Stimulated activated CD4-positive, alpha-beta T cell treated with anti-CD3 and anti-CD28 coated beads, TNF-alpha, amount 100 ng/mL, for 1 hour (primary cell): ENCODE measurements around the gene NR3C2.

Source experiments
- DNase-seq, 3 donors: peaks; one replicate each; pipeline ENCODE4 v3.0.0-alpha.2; 2020; ENCODE audit warnings: low read depth in 3 of 3, low spot score in 1 of 3

NR3C2 gene

GRCh38 chr4:148057984-148058859 is 384.0 kb downstream of the NR3C2 start:
- DNase-seq, result no peak

- DNase-seq, result no peak
Observed at GRCh38 chr4:148057516-148057915, 384.7 kb downstream of the NR3C2 start.

GRCh38 chr4:148056879-148057278 is 385.3 kb downstream of the NR3C2 start:
- peak in 2 of 3 donors; percentile 17 to 19 for DNase-seq

GRCh38 chr4:148055844-148056243 is 386.4 kb downstream of the NR3C2 start:
- DNase-seq, result no peak

- DNase-seq, result no peak
Observed at GRCh38 chr4:148054275-148054674, 387.9 kb downstream of the NR3C2 start.

- no peak for DNase-seq
Observed at GRCh38 chr4:148053298-148054003, 388.8 kb downstream of the NR3C2 start.

GRCh38 chr4:148052448-148052847 is 389.8 kb downstream of the NR3C2 start:
- no peak for DNase-seq

- no peak for DNase-seq
Observed at GRCh38 chr4:148051403-148051802, 390.8 kb downstream of the NR3C2 start.

- DNase-seq, result no peak
Observed at GRCh38 chr4:148048598-148048997, 393.6 kb downstream of the NR3C2 start.

- DNase-seq, result no peak
Observed at GRCh38 chr4:148044912-148045352, 397.3 kb downstream of the NR3C2 start.

- no peak for DNase-seq
Observed at GRCh38 chr4:148044089-148044911, 397.9 kb downstream of the NR3C2 start.

- DNase-seq, result no peak
Observed at GRCh38 chr4:148041606-148042329, 400.4 kb downstream of the NR3C2 start.

- no peak for DNase-seq
Observed at GRCh38 chr4:148034813-148035212, 407.4 kb downstream of the NR3C2 start.

- DNase-seq, result no peak
Observed at GRCh38 chr4:148030193-148030873, 411.9 kb downstream of the NR3C2 start.

GRCh38 chr4:148029781-148030180 is 412.4 kb downstream of the NR3C2 start:
- DNase-seq, result no peak
